Large intestine (tissue), 3 donors: Measurements from ENCODE around the gene INSYN2A. TPM values are rescaled to one million over a fixed set of nuclear protein-coding genes. Genes with fewer than 3 reads are reported as not detected.

Experiments
- DNase-seq, 2 donors: peaks; one replicate each; pipeline versions ENCODE4 v3.0.0 to v3.0.0-alpha.2; 2013
- H3K27ac ChIP-seq: one replicate; pipeline ENCODE4 v1.5.1; 2013; ENCODE audit warnings: low read length
- H3K27me3 ChIP-seq: 2 replicates; pipeline ENCODE4 v1.6.1; 2013; ENCODE audit warnings: low read length; ENCODE audit not compliant: control insufficient read depth, insufficient read depth
- H3K36me3 ChIP-seq: 2 replicates; pipeline ENCODE4 v1.6.1; 2013; ENCODE audit warnings: low read length; ENCODE audit not compliant: control insufficient read depth, insufficient read depth
- H3K4me1 ChIP-seq: one replicate; pipeline ENCODE4 v1.6.1; 2013; ENCODE audit warnings: low read length; ENCODE audit not compliant: control insufficient read depth, insufficient read depth
- H3K4me3 ChIP-seq: one replicate; pipeline ENCODE4 v1.5.1; 2013; ENCODE audit warnings: low read length
- H3K9me3 ChIP-seq: one replicate; pipeline ENCODE4 v1.6.1; 2013; ENCODE audit warnings: mild to moderate bottlenecking, low read depth, low read length, moderate library complexity; ENCODE audit not compliant: control insufficient read depth
- WGBS: methylation state at CpG from one replicate; pipeline ENCODE4 v1.1.5; 2013; ENCODE audit warnings: low lambda C conversion rate; ENCODE audit not compliant: insufficient coverage; 5-methylcytosine and 5-hydroxymethylcytosine counted together
- polyA plus RNA-seq: library from polyadenylated mRNA; unstranded; fragments of 120-200 nt; gene quantifications from one replicate; pipeline ENCODE4 v1.2.1, GENCODE V29; 2013

INSYN2A gene
- polyA plus RNA-seq, 1 donor = 0.57 TPM

DNA sequence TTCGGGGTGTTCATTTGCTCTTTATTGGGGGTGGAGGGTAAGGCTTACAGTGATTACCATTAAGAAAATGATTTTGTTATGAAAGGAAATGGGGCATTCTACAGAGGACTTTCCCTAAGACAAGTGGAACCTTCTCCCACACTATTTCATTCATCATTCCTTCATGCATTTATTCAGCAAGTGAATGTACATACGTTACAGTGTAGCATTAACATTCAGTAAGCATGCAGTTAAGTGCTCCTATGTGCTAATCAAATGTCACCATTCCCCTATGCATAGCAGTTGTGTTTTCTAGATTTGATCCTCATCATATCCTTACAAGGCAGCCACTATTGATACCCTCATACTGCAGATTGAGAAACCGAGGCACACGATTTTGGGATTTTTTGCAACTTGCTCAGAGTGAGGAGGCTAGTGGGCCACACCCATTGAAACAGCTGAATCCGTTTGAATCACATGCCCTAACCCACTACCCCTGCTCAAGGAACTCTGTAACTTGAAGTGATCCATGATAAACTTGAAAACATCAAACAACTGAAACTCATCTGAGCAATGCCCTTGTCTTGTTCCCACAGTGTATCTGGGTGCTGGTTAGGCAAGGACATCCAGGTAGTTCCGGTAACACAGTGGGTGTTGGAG lies 16.7 kb downstream of the INSYN2A start:
- Histone ChIP-seq H3K27me3 (no peaks in the 10 kb centered on the region), H3K9me3 (peaks cover 7% of the 10 kb centered on the region), H3K4me1 (no peaks in the 10 kb centered on the region), H3K36me3 (peaks cover 3% of the 10 kb centered on the region), H3K27ac (no peak overlapping the region), H3K4me3 (no peak overlapping the region)
- 100% methylated on average over 1 of the region's 6 CpGs for WGBS
- DNase-seq = no peak

DNA sequence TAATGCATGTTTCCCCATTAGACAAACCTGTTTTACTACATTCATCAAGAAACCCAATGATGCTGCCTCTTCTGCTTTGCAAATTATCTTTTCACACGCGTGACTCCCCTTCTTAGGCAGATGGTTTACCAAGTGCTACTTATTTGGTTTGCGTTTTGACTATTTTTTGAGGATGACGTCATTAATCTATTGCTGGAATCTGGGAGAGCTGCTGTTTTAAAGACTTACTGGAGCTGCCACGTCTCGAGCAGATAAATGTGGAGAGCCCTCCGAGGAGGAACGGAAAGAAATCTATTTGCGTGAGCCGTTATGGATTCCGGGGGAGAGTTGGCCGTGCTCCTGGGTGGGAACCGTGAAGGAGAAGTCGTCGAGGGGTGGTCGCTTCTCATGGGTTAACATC lies 19.7 kb downstream of the INSYN2A start:
- H3K27me3 ChIP-seq = no peaks in the 10 kb centered on the region
- H3K4me1 ChIP-seq = no peaks in the 10 kb centered on the region
- DNase-seq = no peak
- H3K4me3 ChIP-seq = no peak overlapping the region
- H3K9me3 ChIP-seq = peaks cover 7% of the 10 kb centered on the region
- WGBS = 73% methylated on average over 3 of the region's 16 CpGs
- H3K27ac ChIP-seq = no peak overlapping the region
- peaks cover 3% of the 10 kb centered on the region for H3K36me3 ChIP-seq

GRCh38 chr10:127175357-127176110 lies 20.9 kb downstream of the INSYN2A start:
- H3K27me3 ChIP-seq = no peaks in the 10 kb centered on the region
- WGBS = no CpG with 5 or more reads among the region's 40 CpGs
- peaks cover 3% of the 10 kb centered on the region for H3K36me3 ChIP-seq
- DNase-seq = no peak
- no peaks in the 10 kb centered on the region for H3K4me1 ChIP-seq
- no peak overlapping the region for H3K27ac ChIP-seq
- no peak overlapping the region for H3K4me3 ChIP-seq
- peaks cover 7% of the 10 kb centered on the region for H3K9me3 ChIP-seq

GRCh38 chr10:127174866-127175265 lies 21.5 kb downstream of the INSYN2A start:
- Histone ChIP-seq H3K4me1 (no peaks in the 10 kb centered on the region), H3K27ac (no peak overlapping the region), H3K27me3 (no peaks in the 10 kb centered on the region), H3K4me3 (no peak overlapping the region), H3K36me3 (peaks cover 3% of the 10 kb centered on the region), H3K9me3 (peaks cover 7% of the 10 kb centered on the region)
- WGBS = no CpG with 5 or more reads among the region's 8 CpGs
- peak in 1 of 2 donors; percentile 29 for DNase-seq

DNA sequence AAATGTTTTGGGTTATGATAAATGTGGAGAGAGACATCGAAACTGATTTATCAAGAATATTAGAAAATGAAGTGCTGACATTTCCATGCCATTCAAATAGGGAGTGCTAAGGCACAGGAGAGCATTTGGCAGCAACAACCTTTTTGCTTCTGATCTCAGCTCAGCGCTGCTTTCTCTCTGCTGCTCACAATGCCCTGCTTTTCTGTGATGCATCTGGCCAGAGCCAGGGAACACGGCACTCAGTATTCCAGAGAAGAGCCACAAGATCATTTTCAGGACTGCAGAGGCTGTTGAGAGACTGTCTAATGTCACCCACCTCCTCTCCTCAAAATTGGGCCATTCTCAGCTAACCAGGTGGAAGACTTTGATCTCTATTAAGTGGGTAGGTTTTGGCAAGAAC lies 28.1 kb downstream of the INSYN2A start:
- Histone ChIP-seq H3K36me3 (no peaks in the 10 kb centered on the region), H3K4me3 (no peak overlapping the region), H3K4me1 (no peaks in the 10 kb centered on the region), H3K27me3 (no peaks in the 10 kb centered on the region), H3K27ac (no peak overlapping the region), H3K9me3 (no peaks in the 10 kb centered on the region)
- WGBS = no CpG with 5 or more reads among the region's 3 CpGs
- DNase-seq = no peak

DNA sequence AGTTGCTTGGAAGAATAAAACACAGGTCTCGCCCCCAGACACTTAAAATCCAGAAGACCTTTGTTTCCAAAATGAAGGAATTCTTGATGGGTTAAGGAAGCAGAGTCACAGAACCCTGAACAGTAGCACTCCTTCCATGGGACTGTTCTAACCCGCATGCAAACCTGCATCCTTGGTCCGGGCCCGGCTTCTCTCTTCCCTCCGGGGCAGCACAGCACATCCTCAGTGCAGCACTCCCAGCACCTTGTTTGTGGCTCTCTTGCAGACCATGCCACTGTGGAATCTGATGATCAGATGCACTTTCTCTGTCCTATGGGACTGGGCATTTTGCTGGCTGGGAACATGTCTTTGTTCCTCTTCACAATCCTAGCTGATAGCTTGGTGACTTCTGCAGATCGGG lies 33.5 kb downstream of the INSYN2A start:
- Histone ChIP-seq H3K27me3 (no peaks in the 10 kb centered on the region), H3K4me3 (no peak overlapping the region), H3K36me3 (no peaks in the 10 kb centered on the region), H3K4me1 (no peaks in the 10 kb centered on the region), H3K9me3 (no peaks in the 10 kb centered on the region), H3K27ac (no peak overlapping the region)
- WGBS = 100% methylated on average over 1 of the region's 6 CpGs
- no peak for DNase-seq

DNA sequence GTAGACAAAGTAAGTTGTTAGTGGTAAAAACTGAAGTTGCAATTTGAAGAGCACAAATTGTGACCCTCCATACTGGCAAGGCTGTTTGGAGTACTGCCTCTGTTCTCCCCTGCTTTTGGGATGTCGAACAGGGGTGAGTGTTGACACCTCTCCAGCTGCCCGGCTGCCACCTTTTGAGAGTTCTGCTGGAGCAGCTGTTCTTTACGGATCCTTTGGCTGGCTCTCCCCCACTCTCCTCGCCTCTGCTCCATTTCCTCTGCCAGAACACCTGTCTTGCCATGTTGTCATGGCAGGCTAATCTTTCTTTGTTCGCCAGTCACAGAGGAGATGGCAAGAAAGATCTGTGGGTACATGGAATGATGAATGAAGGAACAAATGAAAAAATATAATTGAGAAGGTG lies 34.9 kb downstream of the INSYN2A start:
- Histone ChIP-seq H3K4me3 (no peak overlapping the region), H3K4me1 (no peaks in the 10 kb centered on the region), H3K27ac (no peak overlapping the region), H3K9me3 (no peaks in the 10 kb centered on the region), H3K36me3 (no peaks in the 10 kb centered on the region), H3K27me3 (no peaks in the 10 kb centered on the region)
- 100% methylated on average over 2 of the region's 5 CpGs for WGBS
- DNase-seq = no peak

DNA sequence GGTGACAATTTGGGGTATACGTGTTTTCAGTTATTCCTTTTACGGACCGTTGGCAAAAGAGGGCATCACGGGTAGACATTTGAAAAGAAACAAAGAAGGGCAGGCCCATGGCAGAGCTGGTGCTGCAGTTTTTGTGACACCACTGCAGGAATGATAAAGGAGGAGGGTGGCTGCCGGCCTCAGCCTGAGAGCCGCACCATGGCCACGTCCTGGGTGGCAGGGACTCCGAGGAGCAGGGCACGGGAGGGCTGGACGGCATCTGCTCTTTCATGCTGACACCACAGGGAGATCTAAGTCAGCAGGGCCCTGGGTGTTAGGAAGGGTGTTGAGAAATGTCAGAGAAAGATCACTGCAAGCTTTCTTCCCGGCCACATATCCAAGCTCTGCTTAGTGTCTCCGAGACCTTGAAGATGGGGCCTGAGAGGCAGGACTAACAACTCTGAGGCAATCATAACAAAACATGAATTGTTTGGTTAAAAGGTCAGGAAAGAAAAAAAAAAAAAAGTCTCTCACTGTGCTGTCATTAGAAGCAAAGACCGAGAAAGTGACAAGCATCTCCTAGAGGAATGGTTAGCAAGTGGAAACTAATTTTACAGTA lies 36.6 kb downstream of the INSYN2A start:
- DNase-seq = no peak
- Histone ChIP-seq H3K4me1 (no peaks in the 10 kb centered on the region), H3K9me3 (no peaks in the 10 kb centered on the region), H3K27me3 (no peaks in the 10 kb centered on the region), H3K4me3 (no peak overlapping the region), H3K27ac (no peak overlapping the region), H3K36me3 (no peaks in the 10 kb centered on the region)
- 92% methylated on average over 2 of the region's 13 CpGs for WGBS

- no peaks in the 10 kb centered on the region for H3K36me3 ChIP-seq
- no peak overlapping the region for H3K4me3 ChIP-seq
- DNase-seq = no peak
- 100% methylated on average over 1 of the region's 2 CpGs for WGBS
- no peaks in the 10 kb centered on the region for H3K27me3 ChIP-seq
- no peaks in the 10 kb centered on the region for H3K9me3 ChIP-seq
- H3K4me1 ChIP-seq = no peaks in the 10 kb centered on the region
- H3K27ac ChIP-seq = no peak overlapping the region
These were observed 37.7 kb downstream of the INSYN2A start for GRCh38 chr10:127158662-127159061.

DNA sequence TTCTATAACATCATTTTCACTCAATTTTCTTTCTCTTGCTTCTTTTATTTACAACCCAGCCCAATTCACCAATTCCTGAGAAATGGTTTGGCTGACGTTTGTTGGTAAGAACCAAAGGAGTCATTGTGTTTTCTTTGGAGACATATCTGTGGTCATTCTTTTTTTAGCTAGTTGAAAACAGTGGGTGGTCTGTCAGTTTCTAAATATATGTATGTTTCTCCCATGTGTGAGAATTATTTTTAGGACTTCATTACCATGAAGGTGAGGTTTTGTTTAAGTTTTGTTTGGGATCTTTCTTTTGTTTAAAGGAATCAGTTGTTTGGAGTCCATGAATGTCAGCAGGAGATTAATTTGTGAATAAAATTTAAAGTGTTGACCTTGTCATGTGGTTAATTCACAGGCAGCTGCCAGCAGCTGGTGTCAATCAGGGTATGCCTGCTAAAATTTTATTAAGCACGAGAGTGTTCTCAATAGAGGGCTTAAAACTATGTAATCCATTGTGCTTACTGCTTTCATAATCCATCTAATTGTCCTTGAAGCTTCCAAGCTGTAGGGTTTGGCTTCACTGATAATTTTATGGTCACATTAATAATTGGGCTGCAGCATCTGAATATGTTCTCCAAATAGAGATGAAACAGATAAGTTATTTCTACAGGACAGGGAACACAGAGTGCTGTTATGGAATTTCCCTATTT lies 38.7 kb downstream of the INSYN2A start:
- Histone ChIP-seq H3K9me3 (no peaks in the 10 kb centered on the region), H3K4me3 (no peak overlapping the region), H3K27me3 (no peaks in the 10 kb centered on the region), H3K4me1 (no peaks in the 10 kb centered on the region), H3K36me3 (no peaks in the 10 kb centered on the region), H3K27ac (no peak overlapping the region)
- 80% methylated on average over 1 of the region's 2 CpGs for WGBS
- DNase-seq = no peak
